HCT116 (cell line): Measurements from ENCODE around the gene CNKSR3. TPM values are rescaled to one million over a fixed set of nuclear protein-coding genes. Genes with fewer than 3 reads are reported as not detected.

Experiments
- ATAC-seq: fragments of 200-7000 bp; cut with Tn5 transposase; 2 replicates; pipeline ENCODE4 v1.9.1; 2020; ENCODE audit warnings: mild to moderate bottlenecking, moderate library complexity
- BruUV-seq: library from RNA; stranded (reverse); fragments of 400-500 nt; replicated peaks from 2 replicates; lab custom pipeline; 2021; lab: Mats Ljungman, UMichigan
- CTCF ChIA-PET: fragments of 300-600 bp; sonication (Branson Sonifier 250); formaldehyde crosslinking; loops from one replicate; lab custom pipeline; 2021; ENCODE audit warnings: antibody characterized with exemption; lab: Charles Lee
- POLR2A ChIA-PET: fragments of 300-600, 350-600 bp; sonication (Branson Sonifier 250); formaldehyde crosslinking; loops from one replicate; lab custom pipeline; 2021; ENCODE audit warnings: antibody characterized with exemption; lab: Charles Lee
- RAD21 ChIA-PET, 2 experiments: fragments of 300-600 bp; sonication (Branson Sonifier 250); formaldehyde crosslinking; loops; one replicate each; lab custom pipeline; 2023; ENCODE audit warnings: low total read pairs in 2 of 2; ENCODE audit not compliant: uncharacterized antibody in 2 of 2, unreplicated experiment in 2 of 2, low non-redundant PET in 1 of 2; lab: Charles Lee
- DNase-seq: peaks from one replicate; pipeline ENCODE4 v3.0.0-alpha.2; 2010; ENCODE audit warnings: low read depth, low spot score
- H2AFZ ChIP-seq: fragments of 200-600 bp; shearing (Covaris generic), sonication (generic); 2 replicates; pipeline ENCODE4 v1.6.1; 2017; ENCODE audit warnings: low read depth, mixed run types, mixed read lengths, antibody characterized with exemption, low read length; ENCODE audit not compliant: poor library complexity, severe bottlenecking
- H3K27ac ChIP-seq: 2 replicates; pipeline ENCODE4 v1.5.1; 2012; ENCODE audit warnings: low read depth, low read length
- H3K27me3 ChIP-seq: fragments of 200-600 bp; sonication (generic); 2 replicates; pipeline ENCODE4 v1.6.1; 2016; ENCODE audit warnings: mixed run types, low read length, mixed read lengths; ENCODE audit not compliant: insufficient read depth
- H3K36me3 ChIP-seq, 2 experiments: fragments of 200-500 bp in 1 of 2; fragments of 200-600 bp in 1 of 2; sonication (Bioruptor generic) in 1 of 2; sonication (generic) in 1 of 2; 2 replicates each; pipeline versions ENCODE4 v1.5.1 to v1.6.1; 2014 to 2016; ENCODE audit warnings: low read length in 2 of 2, inconsistent platforms in 1 of 2, mixed read lengths in 1 of 2, mixed run types in 1 of 2; ENCODE audit not compliant: insufficient read depth in 2 of 2, control insufficient read depth in 1 of 2
- H3K4me1 ChIP-seq, 2 experiments: fragments of 200-600 bp in 1 of 2; sonication (generic) in 1 of 2; 2 replicates each; pipeline versions ENCODE4 v1.5.1 to v1.6.1; 2012 to 2017; ENCODE audit warnings: low read length in 2 of 2, inconsistent platforms in 1 of 2, mild to moderate bottlenecking in 1 of 2, mixed read lengths in 1 of 2, mixed run types in 1 of 2, moderate library complexity in 1 of 2; ENCODE audit not compliant: insufficient read depth in 2 of 2, control insufficient read depth in 1 of 2
- H3K4me2 ChIP-seq: fragments of 200-600 bp; sonication (generic); 2 replicates; pipeline ENCODE4 v1.6.1; 2017; ENCODE audit warnings: mixed run types, low read length, mixed read lengths
- H3K4me3 ChIP-seq, 2 experiments: fragments of 200-600 bp in 1 of 2; sonication (generic) in 1 of 2; replicated peaks in 1 of 2; 2 replicates each; pipeline ENCODE4 v1.5.1; 2011 to 2016; ENCODE audit warnings: low read length in 2 of 2, control low read depth in 1 of 2, low read depth in 1 of 2, mild to moderate bottlenecking in 1 of 2, mixed read lengths in 1 of 2, mixed run types in 1 of 2
- H3K79me2 ChIP-seq: fragments of 200-600 bp; sonication (generic); 2 replicates; pipeline ENCODE4 v1.6.1; 2017; ENCODE audit warnings: mild to moderate bottlenecking, mixed run types, low read length, moderate library complexity, mixed read lengths; ENCODE audit not compliant: insufficient read depth
- H3K9ac ChIP-seq: fragments of 200-600 bp; sonication (generic); 2 replicates; pipeline ENCODE4 v1.6.1; 2016; ENCODE audit warnings: low read length, mixed read lengths
- H3K9me2 ChIP-seq: fragments of 200-600 bp; sonication (generic), shearing (Covaris generic); 2 replicates; pipeline ENCODE4 v1.6.1; 2017; ENCODE audit warnings: mixed run types, mild to moderate bottlenecking, moderate library complexity; ENCODE audit not compliant: insufficient read depth
- H3K9me3 ChIP-seq, 2 experiments: fragments of 200-500 bp in 1 of 2; fragments of 200-600 bp in 1 of 2; sonication (Bioruptor generic) in 1 of 2; sonication (generic) in 1 of 2; 2 replicates each; pipeline ENCODE4 v1.6.1; 2014 to 2017; ENCODE audit warnings: low read length in 2 of 2, mixed read lengths in 2 of 2, inconsistent platforms in 1 of 2, low read depth in 1 of 2, mild to moderate bottlenecking in 1 of 2, mixed run types in 1 of 2, moderate library complexity in 1 of 2; ENCODE audit not compliant: control insufficient read depth in 1 of 2, insufficient read depth in 1 of 2
- H4K20me1 ChIP-seq: fragments of 200-600 bp; sonication (generic), shearing (Covaris generic); 2 replicates; pipeline ENCODE4 v1.6.1; 2017; ENCODE audit warnings: mixed run types, mild to moderate bottlenecking, moderate library complexity; ENCODE audit not compliant: insufficient read depth
- CBX3 ChIP-seq: IDR thresholded peaks from 2 replicates; pipeline ENCODE4 v1.6.1; 2012; ENCODE audit warnings: low read depth
- EGR1 ChIP-seq: IDR thresholded peaks from 2 replicates; pipeline ENCODE4 v1.6.1; 2012; ENCODE audit warnings: low read depth
- ELF1 ChIP-seq: IDR thresholded peaks from 2 replicates; pipeline ENCODE4 v1.6.1; 2012; ENCODE audit warnings: low read depth, borderline replicate concordance
- EZH2 ChIP-seq: fragments of 200-600 bp; sonication (generic); IDR thresholded peaks from 2 replicates; pipeline ENCODE4 v1.6.1; 2017; ENCODE audit warnings: antibody characterized with exemption, mixed run types
- EZH2phosphoT487 ChIP-seq: fragments of 200-600 bp; IDR thresholded peaks from 2 replicates; pipeline ENCODE4 v1.6.1; 2018; ENCODE audit warnings: antibody characterized with exemption, borderline replicate concordance
- FOSL1 ChIP-seq: IDR thresholded peaks from 2 replicates; pipeline ENCODE4 v1.6.1; 2012; ENCODE audit warnings: low read depth
- JUND ChIP-seq: IDR thresholded peaks from 2 replicates; pipeline ENCODE4 v1.6.1; 2012
- POLR2A ChIP-seq: IDR thresholded peaks from 2 replicates; pipeline ENCODE4 v1.7.0; 2011; ENCODE audit warnings: borderline replicate concordance; ENCODE audit not compliant: insufficient read depth, insufficient read length; ENCODE audit errors: extremely low read depth
- POLR2AphosphoS5 ChIP-seq: IDR thresholded peaks from 2 replicates; pipeline ENCODE4 v1.6.1; 2011; ENCODE audit warnings: mild to moderate bottlenecking, low read depth, low read length, moderate library complexity
- SIN3A ChIP-seq: IDR thresholded peaks from 2 replicates; pipeline ENCODE4 v1.6.1; 2012; ENCODE audit warnings: low read depth
- SP1 ChIP-seq: IDR thresholded peaks from 2 replicates; pipeline ENCODE4 v1.6.1; 2012; ENCODE audit warnings: low read depth
- SRF ChIP-seq: IDR thresholded peaks from 2 replicates; pipeline ENCODE4 v1.6.1; 2012; ENCODE audit warnings: low read depth
- TCF7L2 ChIP-seq: IDR thresholded peaks from 2 replicates; pipeline ENCODE4 v1.7.0; 2011; ENCODE audit warnings: borderline replicate concordance, inconsistent platforms; ENCODE audit not compliant: insufficient read depth, insufficient read length; ENCODE audit errors: extremely low read depth
- YY1 ChIP-seq: IDR thresholded peaks from 2 replicates; pipeline ENCODE4 v1.6.1; 2011; ENCODE audit warnings: low read length, low read depth, moderate library complexity, mild to moderate bottlenecking; ENCODE audit not compliant: insufficient replicate concordance; ENCODE audit errors: extremely low read depth
- ZFX ChIP-seq: fragments of 450-650 bp; IDR thresholded peaks from 2 replicates; pipeline ENCODE4 v1.6.1; 2017
- intact Hi-C: fragments of 100-400 bp; cut with micrococcal nuclease; formaldehyde crosslinking; loops from 2 replicates; pipeline ENCODE4 v1.10.0; 2022
- total RNA-seq: library from RNA; stranded (reverse); gene quantifications from one replicate; pipeline ENCODE4 v1.2.1, GENCODE V29; 2021; ENCODE audit not compliant: unreplicated experiment
- TF ChIP-seq, protein P1 (sequence below), 3 experiments: fragments of 200-600 bp in 1 of 3; sonication (generic) in 1 of 3; IDR thresholded peaks in 2 of 3; conservative IDR thresholded peaks in 1 of 3; 2 replicates each; pipeline ENCODE4 v1.5.1; 2012 to 2017; ENCODE audit warnings: low read depth in 2 of 3, low read length in 2 of 3, antibody characterized with exemption in 1 of 3, borderline replicate concordance in 1 of 3, control low read depth in 1 of 3, mild to moderate bottlenecking in 1 of 3, mixed read lengths in 1 of 3, mixed run types in 1 of 3, moderate library complexity in 1 of 3; ENCODE audit not compliant: insufficient read depth in 1 of 3

Gene CNKSR3
- total RNA-seq, 1 experiment from 2014 or later, result 15.4 TPM

DNA sequence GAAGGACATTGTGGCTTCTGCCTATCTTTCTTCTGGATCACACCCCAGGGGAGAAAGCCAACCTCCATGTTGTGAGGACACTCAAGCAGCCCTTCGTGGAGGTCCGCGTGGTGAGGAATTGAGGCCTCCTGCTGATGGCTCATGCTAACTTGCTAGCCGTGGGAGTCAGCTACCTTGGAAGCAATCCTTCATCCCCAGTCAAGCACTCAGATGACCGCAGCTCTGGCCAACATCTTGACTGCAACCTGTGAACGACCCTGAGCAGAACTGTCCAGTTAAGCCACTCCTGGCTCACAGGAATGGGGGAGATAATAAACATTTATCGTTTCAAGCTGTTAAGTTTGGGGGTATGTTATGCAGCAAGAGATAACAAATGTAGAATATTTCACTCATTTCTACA lies 10.9 kb upstream of the CNKSR3 start (continued):
- TF ChIP-seq EZH2, result no peak
- TF ChIP-seq EGR1, result no peak
- no peak for TF ChIP-seq SP1
- no peak for TF ChIP-seq ZFX
- no peak for TF ChIP-seq CBX3
- no peak for TF ChIP-seq POLR2AphosphoS5
- TF ChIP-seq, protein P1, sequence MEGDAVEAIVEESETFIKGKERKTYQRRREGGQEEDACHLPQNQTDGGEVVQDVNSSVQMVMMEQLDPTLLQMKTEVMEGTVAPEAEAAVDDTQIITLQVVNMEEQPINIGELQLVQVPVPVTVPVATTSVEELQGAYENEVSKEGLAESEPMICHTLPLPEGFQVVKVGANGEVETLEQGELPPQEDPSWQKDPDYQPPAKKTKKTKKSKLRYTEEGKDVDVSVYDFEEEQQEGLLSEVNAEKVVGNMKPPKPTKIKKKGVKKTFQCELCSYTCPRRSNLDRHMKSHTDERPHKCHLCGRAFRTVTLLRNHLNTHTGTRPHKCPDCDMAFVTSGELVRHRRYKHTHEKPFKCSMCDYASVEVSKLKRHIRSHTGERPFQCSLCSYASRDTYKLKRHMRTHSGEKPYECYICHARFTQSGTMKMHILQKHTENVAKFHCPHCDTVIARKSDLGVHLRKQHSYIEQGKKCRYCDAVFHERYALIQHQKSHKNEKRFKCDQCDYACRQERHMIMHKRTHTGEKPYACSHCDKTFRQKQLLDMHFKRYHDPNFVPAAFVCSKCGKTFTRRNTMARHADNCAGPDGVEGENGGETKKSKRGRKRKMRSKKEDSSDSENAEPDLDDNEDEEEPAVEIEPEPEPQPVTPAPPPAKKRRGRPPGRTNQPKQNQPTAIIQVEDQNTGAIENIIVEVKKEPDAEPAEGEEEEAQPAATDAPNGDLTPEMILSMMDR (IDR thresholded peaks at IDR 0.05 in 2 of 3, conservative IDR thresholded peaks at IDR 0.05 in 1 of 3; ENCODE audit: borderline replicate concordance in 1 of 3, insufficient read depth in 1 of 3, low read depth in 2 of 3, low read length in 2 of 3), result no peak
- TF ChIP-seq SRF, result no peak

DNA sequence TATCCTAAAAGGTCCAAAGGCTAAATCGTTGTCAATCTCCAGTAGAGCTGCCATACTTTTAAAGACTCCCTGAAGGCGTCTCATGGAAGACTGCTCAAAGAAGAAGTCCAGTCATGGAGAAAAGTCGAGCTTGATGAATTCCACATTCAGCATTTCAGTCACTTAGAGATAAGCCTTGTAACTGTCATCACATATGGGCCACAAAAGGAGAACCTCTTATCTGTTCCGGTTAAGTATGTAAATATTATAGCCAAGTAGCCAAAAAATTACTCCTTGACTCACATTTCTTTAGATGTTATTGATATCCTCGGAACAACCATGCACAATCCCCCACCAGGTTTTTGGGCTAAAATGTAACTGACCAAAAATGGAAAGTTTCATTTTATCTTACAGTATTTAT lies 9.8 kb upstream of the CNKSR3 start:
- no peaks in the 10 kb centered on the region for H3K79me2 ChIP-seq
- no peak for TF ChIP-seq JUND
- TF ChIP-seq SRF, result no peak
- no peak for TF ChIP-seq ELF1
- TF ChIP-seq CBX3, result no peak
- no peak for TF ChIP-seq SP1
- TF ChIP-seq YY1, result no peak
- TF ChIP-seq POLR2A, result no peak
- no peak for TF ChIP-seq EZH2phosphoT487
- no peak for TF ChIP-seq EZH2
- TF ChIP-seq SIN3A, result no peak
- no peak for TF ChIP-seq ZFX
- TF ChIP-seq FOSL1, result no peak
- TF ChIP-seq, protein P1 (IDR thresholded peaks at IDR 0.05 in 2 of 3, conservative IDR thresholded peaks at IDR 0.05 in 1 of 3; ENCODE audit: borderline replicate concordance in 1 of 3, insufficient read depth in 1 of 3, low read depth in 2 of 3, low read length in 2 of 3), result no peak
- TF ChIP-seq POLR2AphosphoS5, result no peak
- no peak for TF ChIP-seq TCF7L2
- TF ChIP-seq, all 23 proteins: peak for 0
- no peak overlapping the region for H3K9ac ChIP-seq
- H3K36me3 ChIP-seq, result no peaks in the 10 kb centered on the region
- no peaks in the 10 kb centered on the region for H3K4me1 ChIP-seq
- POLR2A ChIA-PET, result no interaction called here
- CTCF ChIA-PET, result no interaction called here
- no peak overlapping the region for H3K4me3 ChIP-seq
- H3K27ac ChIP-seq, result no peak overlapping the region
- no peaks in the 10 kb centered on the region for H3K9me3 ChIP-seq
- no peak for DNase-seq
- no peak overlapping the region for H2AFZ ChIP-seq
- RAD21 ChIA-PET, result no interaction called here
- H3K9me2 ChIP-seq, result no peaks in the 10 kb centered on the region
- intact Hi-C loops, result no loop called here
- no peaks in the 10 kb centered on the region for H4K20me1 ChIP-seq
- H3K27me3 ChIP-seq, result no peaks in the 10 kb centered on the region
- H3K4me2 ChIP-seq, result no peak overlapping the region
- no TSS peak for BruUV-seq
- no peak for ATAC-seq
